Inflammatory macrophage treated with lipopolysaccharide for 1 hour (primary cell): ENCODE results near the gene PCSK9.
"Not testable (repeated sequence)": the region's sequence is repeated elsewhere in the genome, so short reads cannot be mapped to it uniquely, and the experiment has no call there.

Source experiments
- DNase-seq, 2 donors: peaks; one replicate each; pipeline ENCODE4 v3.0.0-alpha.2; 2020 to 2022

The PCSK9 gene

GRCh38 chr1:55010194-55010886 is 29.0 kb upstream of the PCSK9 start:
- no peak for DNase-seq

- DNase-seq, result no peak
These were observed 28.5 kb upstream of the PCSK9 start for GRCh38 chr1:55010887-55011217.

GRCh38 chr1:55012661-55013060 is 26.7 kb upstream of the PCSK9 start:
- DNase-seq, result no peak

- no peak for DNase-seq
These were observed 24.2 kb upstream of the PCSK9 start for GRCh38 chr1:55015123-55015522.

- DNase-seq, result no peak
These were observed 23.4 kb upstream of the PCSK9 start for GRCh38 chr1:55015731-55016620.

- no peak for DNase-seq
These were observed 21.0 kb upstream of the PCSK9 start for GRCh38 chr1:55018395-55018794.

- peak; percentile 53 to 84 for DNase-seq
These were observed 17.3 kb upstream of the PCSK9 start for GRCh38 chr1:55021942-55022546.

GRCh38 chr1:55024163-55024562 is 15.2 kb upstream of the PCSK9 start:
- DNase-seq, result not testable (repeated sequence)

- DNase-seq, result not testable (repeated sequence)
These were observed 12.7 kb upstream of the PCSK9 start for GRCh38 chr1:55026682-55027081.

- DNase-seq, result not testable (repeated sequence)
These were observed 8.2 kb upstream of the PCSK9 start for GRCh38 chr1:55031098-55031497.

GRCh38 chr1:55033265-55033614 is 6.1 kb upstream of the PCSK9 start:
- DNase-seq, result no peak

GRCh38 chr1:55034476-55035133 is 4.7 kb upstream of the PCSK9 start:
- no peak for DNase-seq

- peak; percentile 28 to 52 for DNase-seq
These were observed 3.4 kb upstream of the PCSK9 start for GRCh38 chr1:55035904-55036303.

GRCh38 chr1:55037733-55038551 is 1.4 kb upstream of the PCSK9 start:
- no peak for DNase-seq

- no peak for DNase-seq
These were observed 853 bp upstream of the PCSK9 start for GRCh38 chr1:55038552-55038838.

GRCh38 chr1:55038974-55039341 is 390 bp upstream of the PCSK9 start:
- DNase-seq, result no peak

- no peak for DNase-seq
These were observed 960 bp downstream of the PCSK9 start for GRCh38 chr1:55040083-55040932.

- DNase-seq, result peak; percentile 5 to 18
These were observed 1.7 kb downstream of the PCSK9 start for GRCh38 chr1:55040933-55041494.

- DNase-seq, result no peak
These were observed 2.3 kb downstream of the PCSK9 start for GRCh38 chr1:55041613-55042012.

- DNase-seq, result no peak
These were observed 3.7 kb downstream of the PCSK9 start for GRCh38 chr1:55043011-55043410.

- DNase-seq, result no peak
These were observed 4.4 kb downstream of the PCSK9 start for GRCh38 chr1:55043726-55044125.
